ENCODE measurements around the gene ATP4B.

GRCh38 chr13:113617961-113618360, 40.0 kb downstream of the ATP4B start:
- no peak for TF ChIP-seq POLR2A (IDR thresholded peaks at IDR 0.05)
- TF ChIP-seq CTCF (IDR thresholded peaks at IDR 0.05): no peak
